ENCODE results near the gene PA2G4.
"Not testable (repeated sequence)": the region's sequence is repeated elsewhere in the genome, so short reads cannot be mapped to it uniquely, and the experiment has no call there.

Gene PA2G4

DNA sequence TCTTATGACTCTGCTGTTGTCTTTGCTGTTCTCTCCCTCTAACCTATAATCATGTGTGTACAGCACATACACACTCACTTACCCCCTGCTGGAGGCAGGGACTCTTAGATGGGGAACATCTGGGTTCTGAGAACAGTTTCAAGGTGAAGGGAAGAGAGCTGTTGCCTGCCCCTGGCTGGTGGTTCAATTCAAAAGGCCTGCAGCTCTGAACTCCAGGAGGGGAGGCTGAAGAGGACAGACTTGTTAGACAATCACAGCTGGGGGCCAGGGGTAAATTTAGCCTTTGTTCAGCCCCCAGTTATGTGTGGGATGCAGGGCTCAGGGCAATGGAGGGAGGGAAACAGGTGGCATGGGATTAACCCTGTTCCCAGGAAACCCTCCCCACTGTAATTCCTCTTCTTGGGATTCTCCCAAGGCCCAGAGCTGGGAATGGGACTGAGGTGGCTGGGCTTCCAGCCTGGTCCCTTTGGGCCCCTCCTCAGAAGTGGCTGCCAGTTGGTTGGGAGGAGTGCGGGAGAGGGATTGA is 50.0 kb downstream of the PA2G4 start:
- DNase-seq, result no peak

DNA sequence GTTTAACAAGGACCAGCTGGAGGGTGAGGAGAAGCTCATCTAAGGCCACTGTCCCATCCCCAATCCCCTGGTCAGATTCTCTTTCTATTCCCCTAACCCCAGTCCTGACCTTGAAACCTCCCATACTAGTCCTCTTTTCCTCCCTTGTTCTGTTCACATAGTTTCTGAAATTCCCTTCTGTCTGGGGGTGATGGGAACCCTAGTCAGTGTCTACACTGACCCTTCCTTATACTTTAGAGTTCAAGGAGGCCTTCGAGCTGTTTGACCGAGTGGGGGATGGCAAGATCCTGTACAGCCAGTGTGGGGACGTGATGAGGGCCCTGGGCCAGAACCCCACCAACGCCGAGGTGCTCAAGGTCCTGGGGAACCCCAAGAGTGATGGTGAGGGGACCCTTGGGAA is 50.5 kb downstream of the PA2G4 start:
- no peak for DNase-seq

- DNase-seq, result no peak
Observed at GRCh38 chr12:56155256-56155845, 51.0 kb downstream of the PA2G4 start.

GRCh38 chr12:56156464-56157200 is 52.3 kb downstream of the PA2G4 start:
- not testable (repeated sequence) for DNase-seq

- peak; percentile 63 to 87 for DNase-seq
Observed at GRCh38 chr12:56157201-56158028, 53.1 kb downstream of the PA2G4 start.

DNA sequence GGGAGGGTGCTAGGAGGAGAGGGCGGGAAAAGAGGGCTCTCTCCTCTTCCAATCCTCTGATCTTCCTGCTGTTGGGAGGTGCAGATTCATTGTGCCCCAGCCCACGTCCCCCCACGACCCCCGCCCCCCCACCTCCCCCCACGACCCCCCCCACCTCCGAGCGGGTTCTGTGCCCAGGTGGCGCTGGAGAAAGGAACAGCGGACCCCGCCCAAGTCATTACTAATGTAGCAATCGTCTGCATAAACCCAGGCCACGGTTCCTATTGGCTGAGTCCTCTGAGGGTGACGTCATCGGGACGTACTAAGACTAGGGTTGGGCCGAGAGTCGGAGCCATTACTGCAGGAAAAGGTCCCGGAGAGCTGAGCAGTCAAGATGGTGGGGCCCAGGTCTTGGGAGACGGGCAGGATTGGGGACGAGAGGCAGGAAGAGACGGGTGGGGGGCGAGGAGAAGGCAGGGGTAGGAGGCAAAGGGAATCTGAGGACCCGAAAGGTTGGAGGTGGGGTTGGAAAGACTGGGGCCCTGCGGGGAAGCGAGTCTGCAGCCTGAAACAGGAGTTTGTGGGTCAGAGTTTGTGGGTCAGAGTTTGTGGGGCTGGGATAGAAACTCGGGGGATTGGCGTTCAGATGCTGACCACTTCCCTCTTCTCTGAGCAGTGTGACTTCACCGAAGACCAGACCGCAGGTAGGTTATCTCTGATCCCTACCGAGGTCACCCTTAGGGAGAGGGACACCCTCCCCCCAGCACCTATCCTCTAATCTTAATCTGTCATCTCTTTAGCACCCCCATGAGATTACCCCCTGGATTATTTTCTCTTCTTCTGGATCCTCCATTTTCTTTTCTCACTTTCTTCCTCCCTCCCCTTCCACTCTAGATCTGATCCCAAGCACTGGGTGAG is 53.9 kb downstream of the PA2G4 start, which contains the start of gene MYL6:
TSS of gene MYL6 (plus strand) at position 331 of the 897 bp plus-strand sequence. CDS start at position 374, 43 bp downstream.
- peak; percentile 92 to 99 for DNase-seq

DNA sequence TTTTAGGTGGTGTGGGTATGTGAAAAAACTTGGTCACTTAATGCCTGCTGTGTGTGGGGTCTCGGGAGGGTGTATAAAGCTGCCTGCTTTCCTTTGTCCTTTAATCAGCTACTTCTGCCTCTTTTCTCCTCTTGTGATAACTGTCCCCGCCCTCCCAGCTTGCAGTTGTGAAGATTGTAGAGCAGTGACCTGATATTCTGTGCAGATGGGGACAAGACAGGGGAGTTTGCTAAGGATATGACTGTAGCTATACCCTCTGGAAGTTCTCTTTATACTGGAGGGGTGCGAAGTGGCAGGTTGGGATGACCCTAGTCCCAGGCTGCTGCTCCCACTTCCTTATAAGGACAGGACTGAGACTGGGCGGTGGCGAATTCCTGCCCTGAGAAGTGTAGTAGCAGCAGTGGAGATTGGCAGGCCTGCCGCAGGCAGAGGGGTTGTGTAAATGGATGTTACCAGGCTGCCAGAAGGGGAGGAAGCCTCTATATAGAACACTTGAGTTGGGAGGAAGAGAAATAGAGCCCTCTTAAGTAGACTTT is 54.6 kb downstream of the PA2G4 start:
- DNase-seq, result peak; percentile 18 to 32

GRCh38 chr12:56159482-56160192 is 55.3 kb downstream of the PA2G4 start:
- no peak for DNase-seq

DNA sequence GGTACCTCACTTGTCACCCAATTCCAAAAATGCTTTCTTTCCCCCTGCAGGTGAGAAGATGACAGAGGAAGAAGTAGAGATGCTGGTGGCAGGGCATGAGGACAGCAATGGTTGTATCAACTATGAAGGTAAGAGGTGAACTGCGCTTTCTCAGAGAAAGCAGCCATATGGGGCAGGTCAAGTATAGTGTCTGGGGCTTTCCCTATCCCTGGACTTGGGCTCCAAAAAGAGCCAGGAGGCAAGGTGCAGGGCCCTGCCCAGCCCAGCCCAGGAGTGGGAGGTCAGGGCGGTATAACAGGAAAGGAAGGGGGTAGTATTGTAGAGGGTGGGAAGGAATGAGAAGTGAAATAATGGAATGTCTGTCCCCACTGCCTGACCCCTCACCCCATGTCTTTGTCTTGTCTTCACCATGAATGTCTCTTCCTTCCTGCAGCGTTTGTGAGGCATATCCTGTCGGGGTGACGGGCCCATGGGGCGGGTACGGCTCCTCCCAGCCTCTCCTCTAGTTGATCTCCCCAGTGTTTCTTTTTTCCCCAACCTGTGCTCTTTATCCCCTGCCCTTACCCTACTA is 55.9 kb downstream of the PA2G4 start:
- no peak for DNase-seq

GRCh38 chr12:56160894-56161689 is 56.7 kb downstream of the PA2G4 start:
- DNase-seq, result no peak

- DNase-seq, result no peak
Observed at GRCh38 chr12:56161690-56162351, 57.5 kb downstream of the PA2G4 start.

- no peak for DNase-seq
Observed at GRCh38 chr12:56162468-56163290, 58.3 kb downstream of the PA2G4 start.
